Endodermal cell (in vitro differentiated cells): Measurements from ENCODE around the gene EPS8L3. TPM values are rescaled to one million over a fixed set of nuclear protein-coding genes. Genes with fewer than 3 reads are reported as not detected.
"Not testable (repeated sequence)": the region's sequence is repeated elsewhere in the genome, so short reads cannot be mapped to it uniquely, and the experiment has no call there.

Source experiments
- DNase-seq: peaks from one replicate; pipeline ENCODE4 v3.0.0-alpha.2; 2017
- H3K27ac ChIP-seq: 2 replicates; pipeline ENCODE4 v1.5.1; 2013; ENCODE audit warnings: mild to moderate bottlenecking, low read depth, low read length, moderate library complexity
- H3K27me3 ChIP-seq: 2 replicates; pipeline ENCODE4 v1.6.1; 2013; ENCODE audit warnings: mild to moderate bottlenecking, low read length, moderate library complexity; ENCODE audit not compliant: insufficient read depth, control insufficient read depth, poor library complexity, severe bottlenecking
- H3K36me3 ChIP-seq: 2 replicates; pipeline ENCODE4 v1.7.0; 2013; ENCODE audit warnings: mild to moderate bottlenecking, low read length, moderate library complexity; ENCODE audit not compliant: control insufficient read depth, insufficient read depth
- H3K4me1 ChIP-seq: one replicate; pipeline ENCODE4 v1.7.0; 2013; ENCODE audit warnings: low read length; ENCODE audit not compliant: control insufficient read depth, insufficient read depth
- H3K4me3 ChIP-seq: 2 replicates; pipeline ENCODE4 v1.5.1; 2013; ENCODE audit warnings: mild to moderate bottlenecking, low read length, moderate library complexity
- H3K9ac ChIP-seq: 2 replicates; pipeline ENCODE4 v1.6.1; 2013; ENCODE audit warnings: mild to moderate bottlenecking, low read length, moderate library complexity; ENCODE audit not compliant: poor library complexity, severe bottlenecking; ENCODE audit errors: extremely low read depth
- H3K9me3 ChIP-seq: 2 replicates; pipeline ENCODE4 v1.6.1; 2013; ENCODE audit warnings: mild to moderate bottlenecking, low read length, moderate library complexity; ENCODE audit not compliant: control insufficient read depth
- H3K27ac Mint-ChIP-seq: 2 replicates; pipeline ENCODE4 v1.8.0; 2020; ENCODE audit warnings: mixed read lengths
- H3K27me3 Mint-ChIP-seq: 2 replicates; pipeline ENCODE4 v1.8.0; 2021; ENCODE audit warnings: mild to moderate bottlenecking, mixed read lengths; ENCODE audit not compliant: insufficient read depth
- H3K36me3 Mint-ChIP-seq: 2 replicates; pipeline ENCODE4 v1.8.0; 2020; ENCODE audit warnings: low read depth, mixed read lengths
- H3K4me1 Mint-ChIP-seq: 2 replicates; pipeline ENCODE4 v1.8.0; 2020; ENCODE audit warnings: mixed read lengths
- H3K4me3 Mint-ChIP-seq: 2 replicates; pipeline ENCODE4 v1.8.0; 2020; ENCODE audit warnings: mild to moderate bottlenecking, moderate library complexity, mixed read lengths
- H3K9me3 Mint-ChIP-seq: 2 replicates; pipeline ENCODE4 v1.8.0; 2020; ENCODE audit warnings: mild to moderate bottlenecking, mixed read lengths
- CTCF ChIP-seq: fragments of 200-600 bp; sonication (generic); conservative IDR thresholded peaks from 2 replicates; pipeline ENCODE4 v1.5.0; 2021; ENCODE audit warnings: antibody characterized with exemption, mild to moderate bottlenecking
- WGBS, 2 experiments: methylation state at CpG; one replicate each; pipeline versions ENCODE4 v1.1.5 to v1.1.7; 2013; ENCODE audit warnings: missing lambda C conversion rate in 2 of 2, mixed read lengths in 1 of 2; ENCODE audit not compliant: insufficient coverage in 1 of 2, insufficient read length in 1 of 2; 5-methylcytosine and 5-hydroxymethylcytosine counted together
- total RNA-seq, 2 donors: library from RNA; stranded (reverse); fragmentation: NEBNext Ultra II Directional in 1 of 2; extraction: Animal tissue kit (Norgen Biotek cat#: 25700) in 1 of 2; gene quantifications; 2 replicates in 1 of 2; 3 replicates in 1 of 2; pipeline ENCODE4 v1.2.1, GENCODE V29; 2021

The EPS8L3 gene
- total RNA-seq, 2 donors from 2014 or later = not detected

- no peak overlapping the region for H3K4me3 ChIP-seq
- H3K27me3 Mint-ChIP-seq = peaks cover 1% of the 10 kb centered on the region
- no peaks in the 10 kb centered on the region for H3K9me3 Mint-ChIP-seq
- no peaks in the 10 kb centered on the region for H3K9me3 ChIP-seq
- no peaks in the 10 kb centered on the region for H3K27me3 ChIP-seq
- no peaks in the 10 kb centered on the region for H3K36me3 ChIP-seq
- H3K36me3 Mint-ChIP-seq = no peaks in the 10 kb centered on the region
- no peak overlapping the region for H3K9ac ChIP-seq
- TF ChIP-seq CTCF = no peak
- no peak overlapping the region for H3K4me3 Mint-ChIP-seq
- 93 to 95% methylated on average over 8 to 11 of the region's 11 CpGs for WGBS, 2 experiments
- H3K4me1 ChIP-seq = no peaks in the 10 kb centered on the region
- no peak overlapping the region for H3K27ac Mint-ChIP-seq
- H3K27ac ChIP-seq = no peak overlapping the region
- peak; percentile 15 for DNase-seq
- no peaks in the 10 kb centered on the region for H3K4me1 Mint-ChIP-seq
Observed at GRCh38 chr1:109759513-109760334, 4.0 kb downstream of the EPS8L3 start.

GRCh38 chr1:109757936-109758786, 5.6 kb downstream of the EPS8L3 start:
- Mint-ChIP-seq H3K4me3 (no peak overlapping the region), H3K9me3 (no peaks in the 10 kb centered on the region), H3K4me1 (no peaks in the 10 kb centered on the region), H3K27ac (no peak overlapping the region), H3K27me3 (peaks cover 3% of the 10 kb centered on the region), H3K36me3 (no peaks in the 10 kb centered on the region)
- H3K4me3 ChIP-seq = no peak overlapping the region
- WGBS, 2 experiments = 90 to 92% methylated on average over 6 to 13 of the region's 13 CpGs
- TF ChIP-seq CTCF = no peak
- H3K27me3 ChIP-seq = no peaks in the 10 kb centered on the region
- H3K9me3 ChIP-seq = no peaks in the 10 kb centered on the region
- H3K4me1 ChIP-seq = no peaks in the 10 kb centered on the region
- no peaks in the 10 kb centered on the region for H3K36me3 ChIP-seq
- H3K9ac ChIP-seq = no peak overlapping the region
- peak; percentile 23 for DNase-seq
- H3K27ac ChIP-seq = no peak overlapping the region

- no peaks in the 10 kb centered on the region for H3K4me1 Mint-ChIP-seq
Observed at GRCh38 chr1:109756848-109757521, 6.7 kb downstream of the EPS8L3 start.

GRCh38 chr1:109756325-109756724, 7.4 kb downstream of the EPS8L3 start:
- not testable (repeated sequence) for H3K4me1 Mint-ChIP-seq, H3K4me1 ChIP-seq, H3K27me3 Mint-ChIP-seq, H3K27me3 ChIP-seq, H3K27ac ChIP-seq, H3K9me3 ChIP-seq, H3K36me3 ChIP-seq, DNase-seq, H3K4me3 ChIP-seq, H3K9me3 Mint-ChIP-seq, H3K36me3 Mint-ChIP-seq, H3K9ac ChIP-seq, H3K27ac Mint-ChIP-seq, H3K4me3 Mint-ChIP-seq
- 90 to 96% methylated on average over 5 of the region's 5 CpGs for WGBS, 2 experiments

More at GRCh38 chr1:109756848-109757521, 6.7 kb downstream of the EPS8L3 start:
- 86 to 93% methylated on average over 1 to 7 of the region's 7 CpGs for WGBS, 2 experiments
- no peaks in the 10 kb centered on the region for H3K36me3 Mint-ChIP-seq
- TF ChIP-seq CTCF = no peak
- Histone ChIP-seq H3K4me3 (no peak overlapping the region), H3K27me3 (no peaks in the 10 kb centered on the region), H3K36me3 (no peaks in the 10 kb centered on the region), H3K27ac (no peak overlapping the region), H3K9ac (no peak overlapping the region), H3K9me3 (no peaks in the 10 kb centered on the region), H3K4me1 (no peaks in the 10 kb centered on the region)
- H3K4me3 Mint-ChIP-seq = no peak overlapping the region
- DNase-seq = peak; percentile 26
- H3K9me3 Mint-ChIP-seq = no peaks in the 10 kb centered on the region
- H3K27ac Mint-ChIP-seq = no peak overlapping the region
- peaks cover 5% of the 10 kb centered on the region for H3K27me3 Mint-ChIP-seq
